H9 (cell line): Measurements from ENCODE around the gene OR10AD1. TPM values are rescaled to one million over a fixed set of nuclear protein-coding genes. Genes with fewer than 3 reads are reported as not detected.

ENCODE experiments used
- DNase-seq: peaks from one replicate; pipeline ENCODE4 v3.0.0-alpha.2; 2017
- H2AFZ ChIP-seq: one replicate; pipeline ENCODE4 v1.6.1; 2013; ENCODE audit warnings: mild to moderate bottlenecking, low read length, control low read depth, moderate library complexity
- H2AK5ac ChIP-seq: 2 replicates; pipeline ENCODE4 v1.6.1; 2013; ENCODE audit warnings: low read length, control low read depth, mixed read lengths; ENCODE audit not compliant: insufficient read length
- H2BK120ac ChIP-seq: one replicate; pipeline ENCODE4 v1.6.1; 2013; ENCODE audit warnings: low read depth, mild to moderate bottlenecking, low read length, control low read depth, inconsistent platforms; ENCODE audit not compliant: poor library complexity, severe bottlenecking
- H2BK12ac ChIP-seq: 2 replicates; pipeline ENCODE4 v1.6.1; 2013; ENCODE audit warnings: low read length, control low read depth, mixed read lengths, low read depth; ENCODE audit not compliant: insufficient read length
- H2BK15ac ChIP-seq: 2 replicates; pipeline ENCODE4 v1.6.1; 2013; ENCODE audit warnings: low read depth, low read length, control low read depth
- H2BK20ac ChIP-seq: one replicate; pipeline ENCODE4 v1.6.1; 2013; ENCODE audit warnings: low read depth, mild to moderate bottlenecking, low read length, control low read depth, inconsistent platforms; ENCODE audit not compliant: poor library complexity, severe bottlenecking
- H2BK5ac ChIP-seq: 2 replicates; pipeline ENCODE4 v1.6.1; 2013; ENCODE audit warnings: low read length, control low read depth, mixed read lengths; ENCODE audit not compliant: insufficient read length
- H3K14ac ChIP-seq: 2 replicates; pipeline ENCODE4 v1.6.1; 2013; ENCODE audit warnings: low read length, control low read depth; ENCODE audit not compliant: insufficient read depth
- H3K18ac ChIP-seq: 2 replicates; pipeline ENCODE4 v1.6.1; 2013; ENCODE audit warnings: low read depth, mild to moderate bottlenecking, mixed read lengths, low read length, control low read depth; ENCODE audit not compliant: insufficient read length
- H3K23ac ChIP-seq: 2 replicates; pipeline ENCODE4 v1.6.1; 2013; ENCODE audit warnings: low read length, control low read depth, mixed read lengths, low read depth; ENCODE audit not compliant: insufficient read length
- H3K23me2 ChIP-seq: 2 replicates; pipeline ENCODE4 v1.6.1; 2013; ENCODE audit warnings: low read depth, mild to moderate bottlenecking, mixed read lengths, low read length, control low read depth; ENCODE audit not compliant: insufficient read length, poor library complexity, severe bottlenecking
- H3K27ac ChIP-seq: 2 replicates; pipeline ENCODE4 v1.5.1; 2013; ENCODE audit warnings: low read length, control low read depth, mixed read lengths, low read depth; ENCODE audit not compliant: insufficient read length
- H3K27me3 ChIP-seq: 2 replicates; pipeline ENCODE4 v1.6.1; 2013; ENCODE audit warnings: low read length, control low read depth, inconsistent platforms; ENCODE audit not compliant: insufficient read depth
- H3K4ac ChIP-seq: 2 replicates; pipeline ENCODE4 v1.6.1; 2013; ENCODE audit warnings: low read depth, mild to moderate bottlenecking, control low read depth, inconsistent platforms, low read length, moderate library complexity
- H3K4me1 ChIP-seq: 2 replicates; pipeline ENCODE4 v1.6.1; 2013; ENCODE audit warnings: low read length, control low read depth, inconsistent platforms; ENCODE audit not compliant: insufficient read depth
- H3K4me2 ChIP-seq: 2 replicates; pipeline ENCODE4 v1.6.1; 2013; ENCODE audit warnings: low read length, control low read depth, mixed read lengths; ENCODE audit not compliant: insufficient read length, insufficient read depth
- H3K56ac ChIP-seq: 2 replicates; pipeline ENCODE4 v1.6.1; 2013; ENCODE audit warnings: low read depth, mild to moderate bottlenecking, mixed read lengths, low read length, control low read depth; ENCODE audit not compliant: insufficient read length
- H3K79me1 ChIP-seq: 2 replicates; pipeline ENCODE4 v1.6.1; 2013; ENCODE audit warnings: low read depth, mild to moderate bottlenecking, moderate library complexity, low read length, control low read depth, inconsistent platforms; ENCODE audit not compliant: insufficient read depth, poor library complexity, severe bottlenecking
- H3K79me2 ChIP-seq: 2 replicates; pipeline ENCODE4 v1.6.1; 2013; ENCODE audit warnings: low read length, control low read depth, inconsistent platforms; ENCODE audit not compliant: insufficient read depth
- H3K9ac ChIP-seq: 2 replicates; pipeline ENCODE4 v1.6.1; 2013; ENCODE audit warnings: low read length, control low read depth, mixed read lengths; ENCODE audit not compliant: insufficient read length; ENCODE audit errors: extremely low read depth
- H3K9me3 ChIP-seq: one replicate; pipeline ENCODE4 v1.6.1; 2013; ENCODE audit warnings: low read depth, low read length, inconsistent platforms; ENCODE audit not compliant: control insufficient read depth
- H3T11ph ChIP-seq: one replicate; pipeline ENCODE4 v1.6.1; 2013; ENCODE audit warnings: mild to moderate bottlenecking, low read length, control low read depth, inconsistent platforms
- H4K20me1 ChIP-seq: one replicate; pipeline ENCODE4 v1.6.1; 2013; ENCODE audit not compliant: control insufficient read depth, insufficient read length, insufficient read depth
- H4K5ac ChIP-seq: 2 replicates; pipeline ENCODE4 v1.6.1; 2013; ENCODE audit warnings: low read depth, mild to moderate bottlenecking, mixed read lengths, low read length, control low read depth; ENCODE audit not compliant: insufficient read length
- H4K8ac ChIP-seq: replicated peaks from 2 replicates; pipeline ENCODE4 v1.6.1; 2013; ENCODE audit warnings: low read length, control low read depth, mixed read lengths, low read depth; ENCODE audit not compliant: insufficient read length
- H4K91ac ChIP-seq: 2 replicates; pipeline ENCODE4 v1.6.1; 2013; ENCODE audit warnings: low read depth, mild to moderate bottlenecking, moderate library complexity, mixed read lengths, low read length, control low read depth; ENCODE audit not compliant: insufficient read length
- H3K27ac Mint-ChIP-seq, 3 experiments: 2 replicates in 2 of 3; 3 replicates in 1 of 3; pipeline ENCODE4 v1.8.0; 2020 to 2021; ENCODE audit warnings: mixed read lengths in 3 of 3, mild to moderate bottlenecking in 1 of 3, moderate library complexity in 1 of 3
- H3K27me3 Mint-ChIP-seq: 2 replicates; pipeline ENCODE4 v1.8.0; 2021; ENCODE audit warnings: low read depth, mild to moderate bottlenecking, moderate library complexity, mixed read lengths
- H3K36me3 Mint-ChIP-seq, 3 experiments: 2 replicates in 2 of 3; 3 replicates in 1 of 3; pipeline ENCODE4 v1.8.0; 2020 to 2021; ENCODE audit warnings: low read depth in 3 of 3, mixed read lengths in 3 of 3; ENCODE audit not compliant: insufficient read depth in 1 of 3
- H3K4me1 Mint-ChIP-seq, 2 experiments: 2 replicates each; pipeline ENCODE4 v1.8.0; 2020; ENCODE audit warnings: mixed read lengths in 2 of 2
- H3K4me3 Mint-ChIP-seq, 2 experiments: 2 replicates in 1 of 2; 3 replicates in 1 of 2; pipeline ENCODE4 v1.8.0; 2020 to 2021; ENCODE audit warnings: mild to moderate bottlenecking in 2 of 2, mixed read lengths in 2 of 2, moderate library complexity in 1 of 2
- H3K9me3 Mint-ChIP-seq, 2 experiments: 2 replicates in 1 of 2; 3 replicates in 1 of 2; pipeline ENCODE4 v1.8.0; 2020; ENCODE audit warnings: mild to moderate bottlenecking in 2 of 2, mixed read lengths in 2 of 2, moderate library complexity in 1 of 2
- WGBS: extraction: QIAGEN DNeasy Blood & Tissue Kit; methylation state at CpG from one replicate; pipeline ENCODE4 v1.1.7; 2013; ENCODE audit warnings: missing lambda C conversion rate, low lambda C conversion rate, mixed read lengths; ENCODE audit not compliant: insufficient read length; ENCODE audit errors: extremely low coverage; 5-methylcytosine and 5-hydroxymethylcytosine counted together
- total RNA-seq: library from RNA; stranded (reverse); gene quantifications from 2 replicates; pipeline ENCODE4 v1.2.1, GENCODE V29; 2021
- TF ChIP-seq, protein P1 (sequence below): fragments of 200-600 bp; sonication (generic); conservative IDR thresholded peaks from 3 replicates; pipeline ENCODE4 v1.8.0; 2021; ENCODE audit warnings: antibody characterized with exemption, mild to moderate bottlenecking

The OR10AD1 gene
- total RNA-seq, 1 experiment from 2014 or later = not detected

DNA sequence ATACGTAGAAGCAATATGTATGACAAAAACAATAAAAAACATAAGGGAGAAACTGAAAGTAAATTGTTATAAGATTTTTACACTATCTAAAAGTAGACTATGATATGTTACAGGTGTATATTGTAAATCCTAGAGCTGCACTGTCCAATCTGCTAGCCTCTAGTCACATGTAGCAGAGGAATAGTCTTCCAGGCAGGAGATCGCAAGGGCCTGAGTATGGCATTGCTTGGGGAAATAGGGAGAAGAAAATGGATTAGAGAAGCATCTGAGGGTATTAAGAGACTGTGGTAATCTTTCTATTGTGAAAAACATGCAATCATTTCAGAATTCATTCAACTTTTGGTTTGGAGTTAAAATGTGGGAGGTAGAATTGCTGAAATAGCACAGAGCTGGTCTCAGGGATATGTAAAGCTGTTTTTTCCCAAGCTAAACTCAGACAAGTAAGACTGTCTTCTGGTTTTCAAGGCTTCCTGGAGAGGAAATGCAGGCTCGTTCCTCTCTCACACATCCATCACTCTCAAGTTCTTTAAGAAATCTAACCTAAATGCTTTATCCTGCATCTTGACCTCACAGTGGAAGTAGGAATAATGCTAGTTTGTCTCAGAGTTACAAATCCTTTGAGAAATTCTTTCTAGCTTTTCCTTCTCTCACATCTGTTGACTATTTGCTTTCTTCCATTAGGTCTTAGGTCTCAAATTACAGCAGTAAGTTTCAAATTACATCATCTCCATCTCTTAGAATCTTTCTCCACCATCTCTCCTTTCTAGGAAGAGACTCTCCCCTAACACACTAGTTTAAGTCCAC, 27.3 kb downstream of the OR10AD1 start:
- H4K5ac ChIP-seq = no peak overlapping the region
- no peak overlapping the region for H3K56ac ChIP-seq
- Mint-ChIP-seq H3K4me3 (peak overlapping the region in 1 of 2 experiments; percentile 33; a peak in 3 of 5 replicates), H3K27ac (peak overlapping the region in 2 of 3 experiments; percentile 62 to 91; a peak in 4 of 7 replicates), H3K27me3 (peaks cover 38% of the 10 kb centered on the region), H3K9me3 (no peaks in the 10 kb centered on the region), H3K36me3 (no peaks in the 10 kb centered on the region), H3K4me1 (peaks cover 24 to 29% of the 10 kb centered on the region in 2 experiments)
- DNase-seq = no peak
- H3K4me1 ChIP-seq = peaks cover 7% of the 10 kb centered on the region
- TF ChIP-seq, protein P1, sequence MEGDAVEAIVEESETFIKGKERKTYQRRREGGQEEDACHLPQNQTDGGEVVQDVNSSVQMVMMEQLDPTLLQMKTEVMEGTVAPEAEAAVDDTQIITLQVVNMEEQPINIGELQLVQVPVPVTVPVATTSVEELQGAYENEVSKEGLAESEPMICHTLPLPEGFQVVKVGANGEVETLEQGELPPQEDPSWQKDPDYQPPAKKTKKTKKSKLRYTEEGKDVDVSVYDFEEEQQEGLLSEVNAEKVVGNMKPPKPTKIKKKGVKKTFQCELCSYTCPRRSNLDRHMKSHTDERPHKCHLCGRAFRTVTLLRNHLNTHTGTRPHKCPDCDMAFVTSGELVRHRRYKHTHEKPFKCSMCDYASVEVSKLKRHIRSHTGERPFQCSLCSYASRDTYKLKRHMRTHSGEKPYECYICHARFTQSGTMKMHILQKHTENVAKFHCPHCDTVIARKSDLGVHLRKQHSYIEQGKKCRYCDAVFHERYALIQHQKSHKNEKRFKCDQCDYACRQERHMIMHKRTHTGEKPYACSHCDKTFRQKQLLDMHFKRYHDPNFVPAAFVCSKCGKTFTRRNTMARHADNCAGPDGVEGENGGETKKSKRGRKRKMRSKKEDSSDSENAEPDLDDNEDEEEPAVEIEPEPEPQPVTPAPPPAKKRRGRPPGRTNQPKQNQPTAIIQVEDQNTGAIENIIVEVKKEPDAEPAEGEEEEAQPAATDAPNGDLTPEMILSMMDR = no peak
- H3K27me3 ChIP-seq = no peaks in the 10 kb centered on the region
- H3K4me2 ChIP-seq = peak overlapping the region; percentile 67
- no peak overlapping the region for H3K9ac ChIP-seq
- no peaks in the 10 kb centered on the region for H4K20me1 ChIP-seq
- H2BK12ac ChIP-seq = no peak overlapping the region
- no peak overlapping the region for H3K18ac ChIP-seq
- no CpG with 5 or more reads among the region's 3 CpGs for WGBS
- no peak overlapping the region for H2BK120ac ChIP-seq
- peak overlapping the region; percentile 62 for H3K27ac ChIP-seq
- H2AFZ ChIP-seq = peak overlapping the region; percentile 36
- no peak overlapping the region; the same call in 1 of the 2 replicates for H3K14ac ChIP-seq
- no peak overlapping the region for H4K91ac ChIP-seq
- H3K23me2 ChIP-seq = no peaks in the 10 kb centered on the region
- H2BK5ac ChIP-seq = no peak overlapping the region
- H3K79me1 ChIP-seq = no peaks in the 10 kb centered on the region
- H3K23ac ChIP-seq = no peak overlapping the region
- no peak overlapping the region for H2BK20ac ChIP-seq
- H3K9me3 ChIP-seq = no peaks in the 10 kb centered on the region
- H4K8ac ChIP-seq = no peak overlapping the region
- no peak overlapping the region for H2AK5ac ChIP-seq
- H3K4ac ChIP-seq = no peak overlapping the region
- no peak overlapping the region for H3T11ph ChIP-seq
- no peak overlapping the region for H2BK15ac ChIP-seq
- H3K79me2 ChIP-seq = no peaks in the 10 kb centered on the region
